Measurements from ENCODE around the gene CREBL2.

DNA sequence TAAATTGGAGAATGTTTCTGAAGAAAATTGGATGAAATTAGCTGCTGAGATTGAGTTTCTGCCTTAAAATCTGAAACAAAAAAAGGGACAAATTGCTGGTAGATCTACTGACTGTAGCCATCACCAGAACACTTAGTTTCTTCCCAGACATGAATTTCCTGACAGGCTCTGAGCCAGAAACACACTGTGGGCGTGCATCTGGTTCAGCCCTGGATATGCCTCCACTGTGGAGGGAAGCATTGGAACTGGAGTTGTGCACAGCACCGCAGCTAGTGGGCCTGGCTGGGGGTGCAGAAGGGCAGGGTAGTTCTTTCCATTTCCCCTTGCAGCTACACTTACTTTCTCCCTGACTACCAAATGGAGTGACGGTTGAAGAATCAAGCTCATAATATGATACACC lies 31.2 kb downstream of the CREBL2 start:
- no peak for TF ChIP-seq ELF4 (IDR thresholded peaks at IDR 0.05)
- no peak for TF ChIP-seq TARDBP (IDR thresholded peaks at IDR 0.05)
- no peak for TF ChIP-seq SP1 (IDR thresholded peaks at IDR 0.05)
- TF ChIP-seq SUZ12 (IDR thresholded peaks at IDR 0.05): no peak
- no peak for TF ChIP-seq BHLHE40 (IDR thresholded peaks at IDR 0.05; ENCODE audit: borderline replicate concordance)
- no peak for TF ChIP-seq NFRKB (IDR thresholded peaks at IDR 0.05)
- no peak for TF ChIP-seq ARNT (IDR thresholded peaks at IDR 0.05)
- no peak for TF ChIP-seq FOXA1 (IDR thresholded peaks at IDR 0.05)
- TF ChIP-seq FOXM1 (IDR thresholded peaks at IDR 0.05; ENCODE audit: borderline replicate concordance): no peak
- no peak for TF ChIP-seq L3MBTL2 (conservative IDR thresholded peaks at IDR 0.05)
- no peak for TF ChIP-seq ZNF384 (IDR thresholded peaks at IDR 0.05)

Measured in HEK293T (cell line).